OCI-LY7 (cell line): ENCODE data around the gene LCOR.

ENCODE experiments used
- CTCF ChIP-seq: fragments of 200-600 bp; sonication (generic); conservative IDR thresholded peaks from 2 replicates; pipeline ENCODE4 v1.5.1; 2014; ENCODE audit warnings: mild to moderate bottlenecking, antibody characterized with exemption, low read length, moderate library complexity, mixed read lengths
- EZH2phosphoT487 ChIP-seq: fragments of 200-600 bp; sonication (generic); IDR thresholded peaks from 2 replicates; pipeline ENCODE4 v1.6.1; 2018; ENCODE audit warnings: low read depth, borderline replicate concordance, mild to moderate bottlenecking, mixed run types, antibody characterized with exemption, low read length, moderate library complexity, mixed read lengths

GRCh38 chr10:97015240-97015639, 183.1 kb downstream of the LCOR start:
- TF ChIP-seq CTCF, result no peak
- no peak for TF ChIP-seq EZH2phosphoT487
